Colonic mucosa (tissue), 4 donors: ENCODE results near the gene POLDIP3. TPM values are rescaled to one million over a fixed set of nuclear protein-coding genes. Genes with fewer than 3 reads are reported as not detected.
"Not testable (repeated sequence)": the region's sequence is repeated elsewhere in the genome, so short reads cannot be mapped to it uniquely, and the experiment has no call there.

Source experiments
- DNase-seq: peaks from one replicate; pipeline ENCODE4 v3.0.0-alpha.2; 2020
- H3K27ac ChIP-seq: fragments of 200-600 bp; one replicate; pipeline ENCODE4 v1.8.0; 2021
- H3K27me3 ChIP-seq: fragments of 200-600 bp; one replicate; pipeline ENCODE4 v1.8.0; 2021
- H3K36me3 ChIP-seq: fragments of 200-600 bp; one replicate; pipeline ENCODE4 v1.8.0; 2021
- H3K4me1 ChIP-seq: fragments of 200-600 bp; one replicate; pipeline ENCODE4 v1.8.0; 2021; ENCODE audit warnings: mild to moderate bottlenecking
- H3K4me3 ChIP-seq: fragments of 200-600 bp; one replicate; pipeline ENCODE4 v1.8.0; 2021
- H3K9ac ChIP-seq, 2 donors: one replicate each; pipeline ENCODE4 v1.7.0; 2013; ENCODE audit warnings: control low read depth in 2 of 2, low read depth in 2 of 2, low read length in 2 of 2
- H3K9me3 ChIP-seq: fragments of 200-600 bp; one replicate; pipeline ENCODE4 v1.8.0; 2021
- intact Hi-C: fragments of 100-400 bp; cut with DNase I; formaldehyde crosslinking; loops from one replicate; pipeline ENCODE4 v1.14.1; 2022
- total RNA-seq, 2 donors: library from RNA; stranded (reverse); fragmentation: NEBNext Ultra II Directional in 1 of 2; extraction: Animal tissue kit (Norgen Biotek cat#: 25700) in 1 of 2; gene quantifications; one replicate each; pipeline ENCODE4 v1.2.1, GENCODE V29; 2021
- TF ChIP-seq, protein P1 (sequence below): fragments of 200-600 bp; IDR thresholded peaks from one replicate; pipeline ENCODE4 v1.8.0; 2022; ENCODE audit warnings: antibody characterized with exemption, mild to moderate bottlenecking
- donor health status: healthy.
- donor health status: DM: no; HTN: no; CAD: no.
- donor health status: DM: no; HTN: no; CAD: no.

POLDIP3 gene
- total RNA-seq, 2 donors from 2014 or later, result 55.0 to 68.2 TPM

- intact Hi-C loops, result no loop called here
- Histone ChIP-seq H3K9me3 (no peaks in the 10 kb centered on the region), H3K9ac (peak overlapping the region in 1 of 2 donors; percentile 79), H3K4me1 (peaks cover 6% of the 10 kb centered on the region), H3K27me3 (no peaks in the 10 kb centered on the region), H3K36me3 (no peaks in the 10 kb centered on the region), H3K4me3 (no peak overlapping the region), H3K27ac (peak overlapping the region; percentile 77)
- no peak for DNase-seq
- TF ChIP-seq, protein P1, sequence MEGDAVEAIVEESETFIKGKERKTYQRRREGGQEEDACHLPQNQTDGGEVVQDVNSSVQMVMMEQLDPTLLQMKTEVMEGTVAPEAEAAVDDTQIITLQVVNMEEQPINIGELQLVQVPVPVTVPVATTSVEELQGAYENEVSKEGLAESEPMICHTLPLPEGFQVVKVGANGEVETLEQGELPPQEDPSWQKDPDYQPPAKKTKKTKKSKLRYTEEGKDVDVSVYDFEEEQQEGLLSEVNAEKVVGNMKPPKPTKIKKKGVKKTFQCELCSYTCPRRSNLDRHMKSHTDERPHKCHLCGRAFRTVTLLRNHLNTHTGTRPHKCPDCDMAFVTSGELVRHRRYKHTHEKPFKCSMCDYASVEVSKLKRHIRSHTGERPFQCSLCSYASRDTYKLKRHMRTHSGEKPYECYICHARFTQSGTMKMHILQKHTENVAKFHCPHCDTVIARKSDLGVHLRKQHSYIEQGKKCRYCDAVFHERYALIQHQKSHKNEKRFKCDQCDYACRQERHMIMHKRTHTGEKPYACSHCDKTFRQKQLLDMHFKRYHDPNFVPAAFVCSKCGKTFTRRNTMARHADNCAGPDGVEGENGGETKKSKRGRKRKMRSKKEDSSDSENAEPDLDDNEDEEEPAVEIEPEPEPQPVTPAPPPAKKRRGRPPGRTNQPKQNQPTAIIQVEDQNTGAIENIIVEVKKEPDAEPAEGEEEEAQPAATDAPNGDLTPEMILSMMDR, result no peak
These were observed 5.4 kb upstream of the POLDIP3 start for GRCh38 chr22:42620084-42620483.

DNA sequence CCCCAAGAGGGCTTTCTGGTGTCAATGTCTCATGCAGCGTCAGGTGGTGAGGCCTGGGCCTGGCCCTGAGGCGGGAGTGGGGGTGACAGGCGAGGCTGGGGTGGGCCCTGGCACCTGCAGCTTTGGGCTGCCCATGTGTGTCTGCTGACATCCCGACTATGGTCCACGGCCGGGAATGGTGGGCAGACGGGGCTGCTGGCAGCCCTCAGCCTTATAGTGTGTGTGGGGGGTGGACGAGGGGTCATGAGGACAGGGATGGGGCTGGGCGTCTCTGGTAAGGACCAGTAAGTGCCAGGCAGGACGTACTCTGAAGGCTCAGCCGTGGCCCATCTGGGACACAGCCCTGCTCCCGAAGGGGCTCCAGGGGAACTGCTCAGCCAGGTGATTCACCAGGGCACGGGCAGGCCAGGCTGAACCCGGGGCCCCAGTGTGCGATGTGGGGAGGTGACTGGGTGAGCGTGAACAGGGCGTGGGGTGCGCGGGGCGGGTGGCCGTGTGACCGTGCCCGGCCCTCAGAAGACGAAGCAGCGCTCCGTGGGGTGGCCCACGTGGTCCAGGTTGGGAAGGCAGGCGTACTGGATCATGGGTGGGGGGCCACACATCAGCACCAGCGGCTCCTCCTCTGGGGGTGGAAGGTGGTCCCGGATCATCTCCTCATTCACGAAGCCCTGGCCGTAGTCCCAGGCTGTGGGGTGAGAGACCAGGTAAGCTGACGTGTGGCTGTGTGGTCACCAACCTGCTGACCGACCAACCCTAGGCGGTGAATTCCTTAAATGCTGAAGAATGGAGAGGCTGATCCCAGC, 4.8 kb upstream of the POLDIP3 start:
- no peaks in the 10 kb centered on the region for H3K9me3 ChIP-seq
- no peak overlapping the region for H3K4me3 ChIP-seq
- H3K27ac ChIP-seq, result no peak overlapping the region
- H3K4me1 ChIP-seq, result peaks cover 6% of the 10 kb centered on the region
- H3K9ac ChIP-seq, result peak overlapping the region in 1 of 2 donors; percentile 79
- DNase-seq, result no peak
- TF ChIP-seq, protein P1, result no peak
- H3K27me3 ChIP-seq, result no peaks in the 10 kb centered on the region
- H3K36me3 ChIP-seq, result no peaks in the 10 kb centered on the region
- intact Hi-C loops, result no loop called here

GRCh38 chr22:42617155-42617983, 2.7 kb upstream of the POLDIP3 start:
- intact Hi-C loops, result no loop called here

GRCh38 chr22:42615860-42616175, 1.1 kb upstream of the POLDIP3 start:
- DNase-seq, H3K27me3 ChIP-seq, H3K36me3 ChIP-seq, H3K4me1 ChIP-seq, H3K9me3 ChIP-seq, intact Hi-C loops: not testable (repeated sequence)
- peak overlapping the region; percentile 62 to 98 for H3K9ac ChIP-seq
- H3K27ac ChIP-seq, result peak overlapping the region; percentile 90
- H3K4me3 ChIP-seq, result peak overlapping the region; percentile 57

More at GRCh38 chr22:42617155-42617983, 2.7 kb upstream of the POLDIP3 start:
- Histone ChIP-seq H3K9ac (no peak overlapping the region), H3K4me3 (no peak overlapping the region), H3K27me3 (no peaks in the 10 kb centered on the region), H3K27ac (no peak overlapping the region), H3K4me1 (peaks cover 15% of the 10 kb centered on the region), H3K36me3 (no peaks in the 10 kb centered on the region), H3K9me3 (no peaks in the 10 kb centered on the region)
- no peak for DNase-seq
- TF ChIP-seq, protein P1, result no peak

- Histone ChIP-seq H3K9ac (peak overlapping the region; percentile 62 to 98), H3K27ac (peak overlapping the region; percentile 90), H3K27me3 (no peaks in the 10 kb centered on the region), H3K4me1 (peaks cover 14% of the 10 kb centered on the region), H3K9me3 (no peaks in the 10 kb centered on the region), H3K36me3 (no peaks in the 10 kb centered on the region), H3K4me3 (peak overlapping the region; percentile 57)
- intact Hi-C loops, result no loop called here
- peak; percentile 92 for DNase-seq
- TF ChIP-seq, protein P1, result no peak
These were observed 593 bp upstream of the POLDIP3 start for GRCh38 chr22:42615092-42615859.
